Heart left ventricle (tissue), 16 donors: ENCODE results near the gene LEFTY1. TPM values are rescaled to one million over a fixed set of nuclear protein-coding genes. Genes with fewer than 3 reads are reported as not detected.

Experiments
- ATAC-seq, 4 donors: fragments of 200-7000 bp; cut with Tn5 transposase; one replicate each; pipeline ENCODE4 v1.9.1; 2020 to 2022; ENCODE audit warnings: moderate library complexity in 4 of 4, mild to moderate bottlenecking in 3 of 4, moderate number of reproducible peaks in 1 of 4
- DNase-seq, 5 donors: peaks; one replicate each; pipeline ENCODE4 v3.0.0-alpha.2; 2020
- H3K27ac ChIP-seq, 12 donors: fragments of 200-600 bp; sonication (generic) in 4 of 12; one replicate each; pipeline versions ENCODE4 v1.5.0 to v1.8.0; 2016 to 2022; ENCODE audit warnings: mild to moderate bottlenecking in 2 of 12
- H3K27me3 ChIP-seq, 9 donors: fragments of 200-600 bp; sonication (generic) in 2 of 9; one replicate each; pipeline versions ENCODE4 v1.5.1 to v1.8.0; 2016 to 2022; ENCODE audit warnings: mild to moderate bottlenecking in 3 of 9
- H3K36me3 ChIP-seq, 9 donors: fragments of 200-600 bp; sonication (generic) in 2 of 9; one replicate each; pipeline versions ENCODE4 v1.5.0 to v1.8.0; 2018 to 2022; ENCODE audit warnings: mild to moderate bottlenecking in 2 of 9
- H3K4me1 ChIP-seq, 12 donors: fragments of 200-600 bp; sonication (generic) in 4 of 12; one replicate each; pipeline versions ENCODE4 v1.5.0 to v1.8.0; 2016 to 2022; ENCODE audit warnings: mild to moderate bottlenecking in 3 of 12
- H3K4me3 ChIP-seq, 12 donors: fragments of 200-600 bp; sonication (generic) in 4 of 12; one replicate each; pipeline versions ENCODE4 v1.5.0 to v1.8.0; 2017 to 2022; ENCODE audit warnings: mild to moderate bottlenecking in 9 of 12, moderate library complexity in 4 of 12
- H3K9me3 ChIP-seq, 12 donors: fragments of 200-600 bp; sonication (generic) in 4 of 12; one replicate each; pipeline versions ENCODE4 v1.5.0 to v1.8.0; 2016 to 2022; ENCODE audit warnings: mild to moderate bottlenecking in 1 of 12
- POLR2A ChIP-seq, 2 donors: fragments of 450-650 bp; IDR thresholded peaks; one replicate each; pipeline ENCODE4 v1.6.1; 2017; ENCODE audit warnings: antibody characterized with exemption in 2 of 2, mild to moderate bottlenecking in 2 of 2, moderate library complexity in 2 of 2
- WGBS, 4 donors: extraction: QIAGEN DNeasy Blood & Tissue Kit in 2 of 4; methylation state at CpG; one replicate each; pipeline versions ENCODE4 v1.1.5 to v1.1.7; 2013 to 2018; 5-methylcytosine and 5-hydroxymethylcytosine counted together
- intact Hi-C, 10 donors: fragments of 100-400 bp; cut with DNase I; formaldehyde crosslinking; loops; one replicate each; pipeline versions ENCODE4 v1.11.1 to v1.14.2; 2022
- polyA plus RNA-seq, 2 donors: library from polyadenylated mRNA; stranded (reverse); fragments of 200-250 nt; gene quantifications; one replicate each; pipeline ENCODE4 v1.2.3, GENCODE V29; 2013
- total RNA-seq, 9 donors: library from RNA; depleted of rRNA in 2 of 9; stranded (reverse); fragments of >200 nt in 2 of 9; fragmentation: NEBNext Ultra II Directional in 3 of 9; extraction: Animal tissue kit (Norgen Biotek cat#: 25700) in 3 of 9; gene quantifications; one replicate each; pipeline versions ENCODE4 v1.1.0 to v1.2.4, GENCODE V29; 2016 to 2023
- TF ChIP-seq, protein P1 (sequence below), 12 donors: fragments of 200-600 bp; sonication (generic) in 4 of 12; IDR thresholded peaks; one replicate each; pipeline versions ENCODE4 v1.5.0 to v1.8.0; 2018 to 2022; ENCODE audit warnings: antibody characterized with exemption in 12 of 12, mild to moderate bottlenecking in 5 of 12
- donor health status: ischemic (EF 13 %, LVEDD 7.1; RV severe dilation, severe dysfunction).
- donor health status: healthy with polysubstance abuse.
- donor health status: DM: no; HTN: yes; CAD: no.
- donor health status: DM: no; HTN: no; CAD: no.
- donor health status: ischemic (EF 25% LVEDD 6.9; RV normal size, moderate dysfunction).
- donor health status: ischemic (EF 25% LVEDD 5.7; RV mildly dilated, moderate dysfunction).
- donor health status: healthy.
- donor health status: DM: yes; HTN: yes; CAD: no.
- donor health status: ischemic (EF 35%, LVEDD 5.7; RV mildly dilated, moderate dysfunction).
- donor health status: nonischemic (EF 11% LVEDD 7.7; RV severe dilation, severe dysfunction).
- donor health status: DM: yes; HTN: yes; CAD: no.
- donor health status: PGD.
- donor health status: ischemic (EF 29% LVEDD 5.4; RV normal size, mild dysfunction).
- donor health status: nonischemic (EF 23%, LVEDD 6.1; RV moderate dilation, normal function).

LEFTY1 gene
- total and polyA plus RNA-seq, 11 donors = 0.19 to 0.77 (median 0.35) TPM; not detected in 6

- peaks cover 0 to 66% (median 40%) of the 10 kb centered on the region in 9 donors for H3K36me3 ChIP-seq
- no peak for ATAC-seq
- H3K4me3 ChIP-seq = no peak overlapping the region
- H3K9me3 ChIP-seq = no peaks in the 10 kb centered on the region
- no peaks in the 10 kb centered on the region for H3K27me3 ChIP-seq
- 91 to 98% (median 92%) methylated on average over 4 of the region's 4 CpGs for WGBS, 4 donors
- H3K27ac ChIP-seq = no peak overlapping the region
- TF ChIP-seq, protein P1, sequence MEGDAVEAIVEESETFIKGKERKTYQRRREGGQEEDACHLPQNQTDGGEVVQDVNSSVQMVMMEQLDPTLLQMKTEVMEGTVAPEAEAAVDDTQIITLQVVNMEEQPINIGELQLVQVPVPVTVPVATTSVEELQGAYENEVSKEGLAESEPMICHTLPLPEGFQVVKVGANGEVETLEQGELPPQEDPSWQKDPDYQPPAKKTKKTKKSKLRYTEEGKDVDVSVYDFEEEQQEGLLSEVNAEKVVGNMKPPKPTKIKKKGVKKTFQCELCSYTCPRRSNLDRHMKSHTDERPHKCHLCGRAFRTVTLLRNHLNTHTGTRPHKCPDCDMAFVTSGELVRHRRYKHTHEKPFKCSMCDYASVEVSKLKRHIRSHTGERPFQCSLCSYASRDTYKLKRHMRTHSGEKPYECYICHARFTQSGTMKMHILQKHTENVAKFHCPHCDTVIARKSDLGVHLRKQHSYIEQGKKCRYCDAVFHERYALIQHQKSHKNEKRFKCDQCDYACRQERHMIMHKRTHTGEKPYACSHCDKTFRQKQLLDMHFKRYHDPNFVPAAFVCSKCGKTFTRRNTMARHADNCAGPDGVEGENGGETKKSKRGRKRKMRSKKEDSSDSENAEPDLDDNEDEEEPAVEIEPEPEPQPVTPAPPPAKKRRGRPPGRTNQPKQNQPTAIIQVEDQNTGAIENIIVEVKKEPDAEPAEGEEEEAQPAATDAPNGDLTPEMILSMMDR (IDR thresholded peaks at IDR 0.05) = no peak
- no peak for TF ChIP-seq POLR2A (IDR thresholded peaks at IDR 0.05)
- no peak for DNase-seq
- intact Hi-C loops = loop anchor here in 6 of 10 donors (10.0 kb wide), 5 partner anchors 57 to 373 kb away; partner anchors contain the start of gene SRP9 (in 4 of the 6)
- peaks cover 0 to 34% (median 15%) of the 10 kb centered on the region in 12 donors for H3K4me1 ChIP-seq
Measured at GRCh38 chr1:225918280-225918679, 29.3 kb upstream of the LEFTY1 start.

GRCh38 chr1:225917536-225917935 is 28.6 kb upstream of the LEFTY1 start:
- Histone ChIP-seq H3K36me3 (peaks cover 0 to 71% (median 40%) of the 10 kb centered on the region in 9 donors), H3K27ac (no peak overlapping the region), H3K27me3 (no peaks in the 10 kb centered on the region), H3K9me3 (no peaks in the 10 kb centered on the region), H3K4me3 (no peak overlapping the region), H3K4me1 (peaks cover 0 to 27% (median 9%) of the 10 kb centered on the region in 12 donors)
- 90 to 94% (median 92%) methylated on average over 5 of the region's 5 CpGs for WGBS, 4 donors
- ATAC-seq = no peak
- TF ChIP-seq, protein P1 (IDR thresholded peaks at IDR 0.05) = no peak
- no peak for TF ChIP-seq POLR2A (IDR thresholded peaks at IDR 0.05)
- intact Hi-C loops = loop anchor here in 6 of 10 donors (10.0 kb wide), 5 partner anchors 57 to 373 kb away; partner anchors contain the start of gene SRP9 (in 4 of the 6)
- no peak for DNase-seq

- peaks cover 0 to 22% (median 9%) of the 10 kb centered on the region in 12 donors for H3K4me1 ChIP-seq
- 96 to 99% (median 97%) methylated on average over 3 of the region's 3 CpGs for WGBS, 4 donors
- no peaks in the 10 kb centered on the region for H3K27me3 ChIP-seq
- peaks cover 0 to 71% (median 39%) of the 10 kb centered on the region in 9 donors for H3K36me3 ChIP-seq
- DNase-seq (no peak), ATAC-seq (no peak)
- no peaks in the 10 kb centered on the region for H3K9me3 ChIP-seq
- intact Hi-C loops = loop anchor here in 6 of 10 donors (10.0 kb wide), 5 partner anchors 58 to 372 kb away; partner anchors contain the start of gene SRP9 (in 4 of the 6)
- no peak overlapping the region for H3K4me3 ChIP-seq
- no peak overlapping the region for H3K27ac ChIP-seq
- TF ChIP-seq, protein P1 (IDR thresholded peaks at IDR 0.05) = no peak
- TF ChIP-seq POLR2A (IDR thresholded peaks at IDR 0.05) = no peak
Measured at GRCh38 chr1:225917101-225917500, 28.2 kb upstream of the LEFTY1 start.

GRCh38 chr1:225915538-225915991 is 26.6 kb upstream of the LEFTY1 start:
- intact Hi-C loops = loop anchor here in 6 of 10 donors (2.0 to 10.0 kb wide), 6 partner anchors 59 to 443 kb away; partner anchors contain the start of gene SRP9 (in 4 of the 6)
- ATAC-seq = no peak
- no peak for DNase-seq
- H3K27me3 ChIP-seq = no peaks in the 10 kb centered on the region
- no peaks in the 10 kb centered on the region for H3K9me3 ChIP-seq
- H3K27ac ChIP-seq = no peak overlapping the region
- peaks cover 0 to 58% (median 25%) of the 10 kb centered on the region in 9 donors for H3K36me3 ChIP-seq
- 80 to 90% (median 87%) methylated on average over 7 of the region's 7 CpGs for WGBS, 4 donors
- H3K4me3 ChIP-seq = no peak overlapping the region
- peaks cover 0 to 25% (median 13%) of the 10 kb centered on the region in 12 donors for H3K4me1 ChIP-seq
- no peak for TF ChIP-seq POLR2A (IDR thresholded peaks at IDR 0.05)
- TF ChIP-seq, protein P1 (IDR thresholded peaks at IDR 0.05) = no peak
